Vagina (tissue), 2 donors: ENCODE measurements around the gene ST6GALNAC6. TPM values are rescaled to one million over a fixed set of nuclear protein-coding genes. Genes with fewer than 3 reads are reported as not detected.
"Not testable (repeated sequence)": the region's sequence is repeated elsewhere in the genome, so short reads cannot be mapped to it uniquely, and the experiment has no call there.

Experiments
- DNase-seq, 2 donors: peaks; one replicate each; pipeline ENCODE4 v3.0.0-alpha.2; 2017; ENCODE audit errors: extremely low spot score in 2 of 2
- H3K27ac ChIP-seq: fragments of 200-600 bp; sonication (generic); one replicate; pipeline ENCODE4 v1.5.1; 2019
- H3K27me3 ChIP-seq: fragments of 200-600 bp; sonication (generic); one replicate; pipeline ENCODE4 v1.5.1; 2019
- H3K36me3 ChIP-seq, 2 donors: fragments of 200-600 bp; sonication (generic); one replicate each; pipeline ENCODE4 v1.5.1; 2017 to 2019
- H3K4me1 ChIP-seq: fragments of 200-600 bp; sonication (generic); one replicate; pipeline ENCODE4 v1.5.1; 2019
- H3K4me3 ChIP-seq, 2 donors: fragments of 200-600 bp; sonication (generic); 1 replicate in 1 of 2; 2 replicates in 1 of 2; pipeline ENCODE4 v1.5.1; 2016 to 2019
- H3K9me3 ChIP-seq: fragments of 200-600 bp; sonication (generic); one replicate; pipeline ENCODE4 v1.5.1; 2019
- CTCF ChIP-seq, 3 experiments: fragments of 450-650 bp in 2 of 3; fragments of 200-600 bp in 1 of 3; sonication (generic) in 1 of 3; IDR thresholded peaks; one replicate each; pipeline ENCODE4 v1.5.1; 2017 to 2019; ENCODE audit warnings: antibody characterized with exemption in 3 of 3, mild to moderate bottlenecking in 2 of 3, moderate library complexity in 2 of 3
- POLR2A ChIP-seq, 2 donors: fragments of 450-650 bp; IDR thresholded peaks; one replicate each; pipeline ENCODE4 v1.6.1; 2017; ENCODE audit warnings: antibody characterized with exemption in 2 of 2, mild to moderate bottlenecking in 2 of 2, moderate library complexity in 2 of 2
- POLR2AphosphoS5 ChIP-seq, 2 donors: sonication (generic); formaldehyde crosslinking; IDR thresholded peaks; one replicate each; pipeline ENCODE4 v1.9.0; 2017; ENCODE audit warnings: antibody characterized with exemption in 2 of 2, mild to moderate bottlenecking in 2 of 2, low read depth in 1 of 2; ENCODE audit not compliant: insufficient read depth in 1 of 2
- intact Hi-C: fragments of 100-400 bp; cut with DNase I; formaldehyde crosslinking; loops from one replicate; pipeline ENCODE4 v1.15.1; 2023
- total RNA-seq: library from RNA; depleted of rRNA; stranded (reverse); fragments of >200 nt; gene quantifications from one replicate; pipeline ENCODE4 v1.2.3, GENCODE V29; 2016

The ST6GALNAC6 gene
- total RNA-seq, 1 donor from 2014 or later, result 108 TPM

- intact Hi-C loops, result no loop called here
- TF ChIP-seq POLR2A (IDR thresholded peaks at IDR 0.05), result no peak
- TF ChIP-seq POLR2AphosphoS5 (IDR thresholded peaks at IDR 0.05; ENCODE audit: insufficient read depth in 1 of 2, low read depth in 1 of 2), result no peak
- TF ChIP-seq CTCF (IDR thresholded peaks at IDR 0.05), result no peak
- Histone ChIP-seq H3K4me1 (no peaks in the 10 kb centered on the region), H3K27ac (no peak overlapping the region), H3K27me3 (no peaks in the 10 kb centered on the region), H3K9me3 (no peaks in the 10 kb centered on the region), H3K4me3 (no peak overlapping the region), H3K36me3 (peaks cover 0 to 41% of the 10 kb centered on the region in 2 donors)
- DNase-seq, result no peak
Observed at GRCh38 chr9:127883959-127884358, 15.4 kb downstream of the ST6GALNAC6 start.

- peaks cover 0 to 19% of the 10 kb centered on the region in 2 donors for H3K36me3 ChIP-seq
- DNase-seq, H3K27me3 ChIP-seq, H3K4me3 ChIP-seq, intact Hi-C loops, H3K27ac ChIP-seq, H3K9me3 ChIP-seq: not testable (repeated sequence)
- peaks cover 20% of the 10 kb centered on the region for H3K4me1 ChIP-seq
Observed at GRCh38 chr9:127881715-127882114, 17.7 kb downstream of the ST6GALNAC6 start.

- no peaks in the 10 kb centered on the region for H3K27me3 ChIP-seq
- H3K27ac ChIP-seq, result no peak overlapping the region
- no peak overlapping the region for H3K4me3 ChIP-seq
- intact Hi-C loops, result no loop called here
- TF ChIP-seq POLR2A (IDR thresholded peaks at IDR 0.05) (no peak), CTCF (IDR thresholded peaks at IDR 0.05) (no peak), POLR2AphosphoS5 (IDR thresholded peaks at IDR 0.05; ENCODE audit: insufficient read depth in 1 of 2, low read depth in 1 of 2) (no peak)
- peaks cover 0 to 3% of the 10 kb centered on the region in 2 donors for H3K36me3 ChIP-seq
- no peaks in the 10 kb centered on the region for H3K9me3 ChIP-seq
- no peak for DNase-seq
- H3K4me1 ChIP-seq, result peaks cover 36% of the 10 kb centered on the region
Observed at GRCh38 chr9:127880143-127880542, 19.3 kb downstream of the ST6GALNAC6 start.

GRCh38 chr9:127878652-127879390 is 20.6 kb downstream of the ST6GALNAC6 start:
- Histone ChIP-seq H3K4me3 (no peak overlapping the region), H3K9me3 (no peaks in the 10 kb centered on the region), H3K36me3 (no peaks in the 10 kb centered on the region), H3K4me1 (peaks cover 49% of the 10 kb centered on the region), H3K27me3 (no peaks in the 10 kb centered on the region), H3K27ac (peak overlapping the region; percentile 89)
- DNase-seq, result no peak
- intact Hi-C loops, result no loop called here
- TF ChIP-seq POLR2A (IDR thresholded peaks at IDR 0.05) (no peak), CTCF (IDR thresholded peaks at IDR 0.05) (no peak), POLR2AphosphoS5 (IDR thresholded peaks at IDR 0.05; ENCODE audit: insufficient read depth in 1 of 2, low read depth in 1 of 2) (no peak)

- H3K4me3 ChIP-seq, result peak overlapping the region; percentile 47 to 74
- no peaks in the 10 kb centered on the region for H3K27me3 ChIP-seq
- H3K4me1 ChIP-seq, result peaks cover 56% of the 10 kb centered on the region
- intact Hi-C loops, result no loop called here
- DNase-seq, result no peak
- no peaks in the 10 kb centered on the region for H3K9me3 ChIP-seq
- TF ChIP-seq POLR2AphosphoS5 (IDR thresholded peaks at IDR 0.05; ENCODE audit: insufficient read depth in 1 of 2, low read depth in 1 of 2), result peak in 1 of 2 donors; percentile 17
- no peak for TF ChIP-seq CTCF (IDR thresholded peaks at IDR 0.05)
- H3K36me3 ChIP-seq, result peaks cover 0 to under 1% of the 10 kb centered on the region in 2 donors
- H3K27ac ChIP-seq, result peak overlapping the region; percentile 89
Observed at GRCh38 chr9:127878001-127878651, 21.3 kb downstream of the ST6GALNAC6 start.
